Measurements from ENCODE around the gene NIN. TPM values are rescaled to one million over a fixed set of nuclear protein-coding genes. Genes with fewer than 3 reads are reported as not detected.

NIN gene
- total and polyA plus RNA-seq, 4 donors, result 1.7 to 11.1 (median 4.0) TPM

DNA sequence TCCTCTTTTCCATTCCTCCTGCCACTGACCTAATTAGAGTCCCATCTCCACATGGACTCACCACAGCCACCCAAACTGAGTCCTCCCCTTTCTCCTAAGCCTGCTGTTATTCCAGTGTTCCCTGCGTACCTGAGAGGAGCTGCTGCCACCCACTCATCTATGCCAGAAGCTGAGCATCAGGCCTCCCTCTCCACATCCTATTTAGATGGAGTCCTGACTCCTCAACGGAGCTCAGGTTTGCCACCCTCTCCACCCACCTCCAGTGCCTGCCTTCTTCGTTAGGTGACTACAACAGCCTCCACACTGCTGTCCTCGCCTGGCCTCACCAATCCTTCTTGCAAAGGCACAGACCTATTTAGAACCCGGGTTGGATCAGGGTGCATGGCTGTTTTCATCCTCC lies 25.7 kb upstream of the NIN start:
- Histone ChIP-seq H3K9ac (ENCODE audit: low read depth in 1 of 2, low read length in 2 of 2) (no peak overlapping the region), H3K27me3 (ENCODE audit: control insufficient read depth in 4 of 4, insufficient read depth in 4 of 4, low read length in 3 of 4) (no peaks in the 10 kb centered on the region), H3K36me3 (ENCODE audit: control insufficient read depth in 4 of 4, insufficient read depth in 3 of 4, low read depth in 1 of 4, low read length in 3 of 4) (no peaks in the 10 kb centered on the region), H3K9me3 (ENCODE audit: control insufficient read depth in 4 of 4, low read length in 3 of 4) (no peaks in the 10 kb centered on the region), H3K27ac (ENCODE audit: low read depth in 1 of 2, low read length in 2 of 2) (no peak overlapping the region), H3K4me1 (ENCODE audit: control insufficient read depth in 4 of 4, insufficient read depth in 4 of 4, low read length in 3 of 4) (peaks cover 0 to 9% (median 5%) of the 10 kb centered on the region in 4 donors), H3K4me3 (ENCODE audit: low read depth in 1 of 3, low read length in 3 of 3) (no peak overlapping the region)
- DNase-seq (ENCODE audit: low spot score), result no peak
- 85% methylated on average over 5 of the region's 5 CpGs for WGBS
- TF ChIP-seq TAF1 (conservative IDR thresholded peaks at IDR 0.05) (no peak), HNF4G (IDR thresholded peaks at IDR 0.05) (no peak), FOXA1 (IDR thresholded peaks at IDR 0.05) (no peak), RXRA (IDR thresholded peaks at IDR 0.05) (no peak), SP1 (IDR thresholded peaks at IDR 0.05) (no peak)

DNA sequence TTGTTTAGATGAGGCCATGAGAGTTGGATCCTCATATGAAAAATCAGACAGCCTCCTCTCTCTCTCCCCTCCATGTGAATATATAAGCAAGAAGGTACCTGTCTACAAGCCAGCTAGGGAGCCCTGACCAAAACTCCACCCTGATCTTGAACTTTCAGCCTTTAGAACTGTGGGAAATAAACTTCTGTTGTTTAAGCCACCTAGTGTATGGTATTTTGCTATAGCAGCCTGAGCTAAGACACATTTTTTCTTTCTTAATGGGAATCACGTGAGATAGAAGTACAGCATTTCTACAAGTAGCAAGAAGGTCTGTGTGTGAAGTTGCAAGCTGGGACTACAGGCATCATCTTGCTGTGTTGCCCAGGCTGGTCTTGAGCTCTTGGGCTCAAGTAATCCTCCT lies 24.6 kb upstream of the NIN start:
- Histone ChIP-seq H3K4me1 (ENCODE audit: control insufficient read depth in 4 of 4, insufficient read depth in 4 of 4, low read length in 3 of 4) (peaks cover 0 to 9% (median 5%) of the 10 kb centered on the region in 4 donors), H3K9ac (ENCODE audit: low read depth in 1 of 2, low read length in 2 of 2) (no peak overlapping the region), H3K36me3 (ENCODE audit: control insufficient read depth in 4 of 4, insufficient read depth in 3 of 4, low read depth in 1 of 4, low read length in 3 of 4) (no peaks in the 10 kb centered on the region), H3K27me3 (ENCODE audit: control insufficient read depth in 4 of 4, insufficient read depth in 4 of 4, low read length in 3 of 4) (no peaks in the 10 kb centered on the region), H3K4me3 (ENCODE audit: low read depth in 1 of 3, low read length in 3 of 3) (no peak overlapping the region), H3K27ac (ENCODE audit: low read depth in 1 of 2, low read length in 2 of 2) (no peak overlapping the region), H3K9me3 (ENCODE audit: control insufficient read depth in 4 of 4, low read length in 3 of 4) (no peaks in the 10 kb centered on the region)
- no peak for TF ChIP-seq TAF1 (conservative IDR thresholded peaks at IDR 0.05)
- TF ChIP-seq HNF4G (IDR thresholded peaks at IDR 0.05), result no peak
- TF ChIP-seq RXRA (IDR thresholded peaks at IDR 0.05), result no peak
- no peak for DNase-seq (ENCODE audit: low spot score)
- 89% methylated on average over 1 of the region's 1 CpG for WGBS

DNA sequence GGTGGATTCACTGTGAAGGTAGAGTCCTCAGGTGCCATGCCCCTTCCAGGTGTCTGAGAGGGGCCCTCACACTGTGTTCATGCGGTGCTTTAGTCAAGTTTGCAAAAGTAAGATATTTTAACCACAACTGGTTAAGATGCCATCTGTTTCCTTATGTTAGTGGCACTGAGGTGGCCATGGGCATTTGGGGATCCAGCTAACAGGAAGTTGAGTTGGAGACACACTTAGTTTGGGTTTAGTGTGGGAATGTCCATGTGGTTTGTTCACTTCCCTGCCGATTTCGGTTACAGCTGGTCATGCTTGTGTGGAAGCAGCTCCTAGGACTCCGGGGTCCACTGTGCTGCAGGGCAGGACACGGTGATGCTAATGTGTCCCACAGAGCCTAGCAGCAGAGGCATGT lies 23.6 kb upstream of the NIN start:
- no peak for TF ChIP-seq EGR1 (IDR thresholded peaks at IDR 0.05; ENCODE audit: low read depth in 2 of 2)
- TF ChIP-seq RXRA (IDR thresholded peaks at IDR 0.05), result no peak
- TF ChIP-seq, protein P1, sequence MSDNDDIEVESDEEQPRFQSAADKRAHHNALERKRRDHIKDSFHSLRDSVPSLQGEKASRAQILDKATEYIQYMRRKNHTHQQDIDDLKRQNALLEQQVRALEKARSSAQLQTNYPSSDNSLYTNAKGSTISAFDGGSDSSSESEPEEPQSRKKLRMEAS (IDR thresholded peaks at IDR 0.05), result no peak
- no peak for TF ChIP-seq SP1 (IDR thresholded peaks at IDR 0.05)
- TF ChIP-seq TAF1 (conservative IDR thresholded peaks at IDR 0.05), result no peak
- TF ChIP-seq FOXA1 (IDR thresholded peaks at IDR 0.05), result no peak
- TF ChIP-seq, protein P2, sequence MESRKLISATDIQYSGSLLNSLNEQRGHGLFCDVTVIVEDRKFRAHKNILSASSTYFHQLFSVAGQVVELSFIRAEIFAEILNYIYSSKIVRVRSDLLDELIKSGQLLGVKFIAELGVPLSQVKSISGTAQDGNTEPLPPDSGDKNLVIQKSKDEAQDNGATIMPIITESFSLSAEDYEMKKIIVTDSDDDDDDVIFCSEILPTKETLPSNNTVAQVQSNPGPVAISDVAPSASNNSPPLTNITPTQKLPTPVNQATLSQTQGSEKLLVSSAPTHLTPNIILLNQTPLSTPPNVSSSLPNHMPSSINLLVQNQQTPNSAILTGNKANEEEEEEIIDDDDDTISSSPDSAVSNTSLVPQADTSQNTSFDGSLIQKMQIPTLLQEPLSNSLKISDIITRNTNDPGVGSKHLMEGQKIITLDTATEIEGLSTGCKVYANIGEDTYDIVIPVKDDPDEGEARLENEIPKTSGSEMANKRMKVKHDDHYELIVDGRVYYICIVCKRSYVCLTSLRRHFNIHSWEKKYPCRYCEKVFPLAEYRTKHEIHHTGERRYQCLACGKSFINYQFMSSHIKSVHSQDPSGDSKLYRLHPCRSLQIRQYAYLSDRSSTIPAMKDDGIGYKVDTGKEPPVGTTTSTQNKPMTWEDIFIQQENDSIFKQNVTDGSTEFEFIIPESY (IDR thresholded peaks at IDR 0.05), result no peak
- no peak for TF ChIP-seq JUND (IDR thresholded peaks at IDR 0.05)
- TF ChIP-seq HNF4G (IDR thresholded peaks at IDR 0.05), result no peak
- TF ChIP-seq, protein P3, sequence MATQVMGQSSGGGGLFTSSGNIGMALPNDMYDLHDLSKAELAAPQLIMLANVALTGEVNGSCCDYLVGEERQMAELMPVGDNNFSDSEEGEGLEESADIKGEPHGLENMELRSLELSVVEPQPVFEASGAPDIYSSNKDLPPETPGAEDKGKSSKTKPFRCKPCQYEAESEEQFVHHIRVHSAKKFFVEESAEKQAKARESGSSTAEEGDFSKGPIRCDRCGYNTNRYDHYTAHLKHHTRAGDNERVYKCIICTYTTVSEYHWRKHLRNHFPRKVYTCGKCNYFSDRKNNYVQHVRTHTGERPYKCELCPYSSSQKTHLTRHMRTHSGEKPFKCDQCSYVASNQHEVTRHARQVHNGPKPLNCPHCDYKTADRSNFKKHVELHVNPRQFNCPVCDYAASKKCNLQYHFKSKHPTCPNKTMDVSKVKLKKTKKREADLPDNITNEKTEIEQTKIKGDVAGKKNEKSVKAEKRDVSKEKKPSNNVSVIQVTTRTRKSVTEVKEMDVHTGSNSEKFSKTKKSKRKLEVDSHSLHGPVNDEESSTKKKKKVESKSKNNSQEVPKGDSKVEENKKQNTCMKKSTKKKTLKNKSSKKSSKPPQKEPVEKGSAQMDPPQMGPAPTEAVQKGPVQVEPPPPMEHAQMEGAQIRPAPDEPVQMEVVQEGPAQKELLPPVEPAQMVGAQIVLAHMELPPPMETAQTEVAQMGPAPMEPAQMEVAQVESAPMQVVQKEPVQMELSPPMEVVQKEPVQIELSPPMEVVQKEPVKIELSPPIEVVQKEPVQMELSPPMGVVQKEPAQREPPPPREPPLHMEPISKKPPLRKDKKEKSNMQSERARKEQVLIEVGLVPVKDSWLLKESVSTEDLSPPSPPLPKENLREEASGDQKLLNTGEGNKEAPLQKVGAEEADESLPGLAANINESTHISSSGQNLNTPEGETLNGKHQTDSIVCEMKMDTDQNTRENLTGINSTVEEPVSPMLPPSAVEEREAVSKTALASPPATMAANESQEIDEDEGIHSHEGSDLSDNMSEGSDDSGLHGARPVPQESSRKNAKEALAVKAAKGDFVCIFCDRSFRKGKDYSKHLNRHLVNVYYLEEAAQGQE (IDR thresholded peaks at IDR 0.05), result no peak
- no peak for TF ChIP-seq NR2F2 (IDR thresholded peaks at IDR 0.05)
- 90% methylated on average over 5 of the region's 5 CpGs for whole genome bisulfite sequencing
- no peak for DNase-seq (ENCODE audit: low spot score)
- Histone ChIP-seq H3K27ac (ENCODE audit: low read depth in 1 of 2, low read length in 2 of 2) (no peak overlapping the region), H3K36me3 (ENCODE audit: control insufficient read depth in 4 of 4, insufficient read depth in 3 of 4, low read depth in 1 of 4, low read length in 3 of 4) (no peaks in the 10 kb centered on the region), H3K4me1 (ENCODE audit: control insufficient read depth in 4 of 4, insufficient read depth in 4 of 4, low read length in 3 of 4) (peaks cover 0 to under 1% (median 0%) of the 10 kb centered on the region in 4 donors), H3K4me3 (ENCODE audit: low read depth in 1 of 3, low read length in 3 of 3) (no peak overlapping the region), H3K9ac (ENCODE audit: low read depth in 1 of 2, low read length in 2 of 2) (no peak overlapping the region), H3K27me3 (ENCODE audit: control insufficient read depth in 4 of 4, insufficient read depth in 4 of 4, low read length in 3 of 4) (no peaks in the 10 kb centered on the region), H3K9me3 (ENCODE audit: control insufficient read depth in 4 of 4, low read length in 3 of 4) (no peaks in the 10 kb centered on the region)

Measured in liver (tissue), 9 donors.